GM18499 (cell line): ENCODE results near the gene CHI3L1.

Experiments
- ATAC-seq: cut with Tn5 transposase; IDR thresholded peaks from one replicate; pipeline ENCODE4 v1.9.1; 2021; ENCODE audit warnings: moderate number of reproducible peaks; ENCODE audit not compliant: insufficient read depth, unreplicated experiment

Gene CHI3L1

DNA sequence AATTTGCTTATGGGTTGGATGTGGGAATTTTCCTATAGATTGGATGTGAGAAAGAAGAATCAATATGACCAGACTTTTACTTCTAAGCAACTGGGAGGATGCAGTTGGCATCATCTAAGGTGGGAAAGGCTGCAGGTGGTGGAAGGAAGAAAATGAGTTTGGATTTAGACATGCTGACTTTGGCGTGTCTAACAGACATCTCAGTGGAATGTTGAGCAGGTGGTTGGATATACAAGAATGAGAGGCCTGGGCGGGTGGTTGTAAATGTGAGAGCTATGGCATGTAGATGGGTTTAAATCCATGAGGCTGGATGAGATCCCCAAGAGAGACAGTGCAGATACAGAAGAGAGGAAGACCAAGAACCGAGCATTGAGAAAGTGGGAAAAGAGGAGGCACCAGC, 48.4 kb downstream of the CHI3L1 start:
- ATAC-seq: no peak

DNA sequence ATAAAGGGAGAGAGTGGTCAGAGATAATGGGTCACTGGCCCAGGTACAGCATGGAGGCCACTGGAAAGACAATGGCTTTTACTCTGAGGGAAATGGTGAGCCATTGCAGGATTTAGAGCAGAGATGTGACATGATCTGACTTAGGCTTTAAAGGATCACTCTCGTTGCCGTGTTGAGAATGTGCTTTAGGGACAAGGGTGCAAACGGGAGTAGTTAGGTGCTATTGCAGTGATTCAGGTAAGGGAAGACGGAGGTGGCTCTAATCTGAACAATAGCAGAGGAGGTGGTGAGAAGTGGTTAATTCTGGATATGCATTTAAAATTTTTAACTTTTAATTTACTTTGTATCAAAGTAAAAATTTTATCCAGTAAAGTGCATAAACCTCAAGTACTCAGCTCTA, 49.2 kb downstream of the CHI3L1 start:
- ATAC-seq: no peak

DNA sequence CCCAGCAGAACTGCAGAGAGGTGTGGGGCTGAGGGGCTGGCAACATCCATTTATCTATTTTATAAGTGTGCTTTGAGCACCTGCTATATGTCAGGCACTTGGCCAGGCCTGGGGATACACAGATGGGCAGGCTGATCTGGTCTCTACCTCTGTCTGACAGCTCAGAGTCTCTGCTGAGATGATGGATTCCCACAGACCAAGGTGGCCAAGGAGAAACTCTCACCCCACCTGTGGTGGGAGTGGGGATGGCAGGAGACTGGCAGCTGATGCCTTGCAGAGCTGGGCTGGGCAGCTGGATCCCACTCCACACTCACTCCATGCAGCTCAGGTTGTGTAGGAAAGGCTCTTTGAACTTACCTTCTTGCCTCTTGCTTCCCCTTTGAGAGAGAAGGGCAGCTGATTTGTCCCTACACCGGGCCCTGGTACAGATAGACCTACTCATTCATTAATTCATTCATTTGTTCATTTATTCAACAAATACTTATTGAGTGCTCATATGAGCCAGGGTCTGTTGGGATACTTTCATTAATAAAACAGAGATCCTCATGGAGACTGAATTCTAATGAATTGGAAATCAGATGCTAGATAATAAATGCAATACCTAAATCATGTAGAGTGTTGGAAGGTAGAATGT, 50.0 kb downstream of the CHI3L1 start:
- no peak for ATAC-seq

DNA sequence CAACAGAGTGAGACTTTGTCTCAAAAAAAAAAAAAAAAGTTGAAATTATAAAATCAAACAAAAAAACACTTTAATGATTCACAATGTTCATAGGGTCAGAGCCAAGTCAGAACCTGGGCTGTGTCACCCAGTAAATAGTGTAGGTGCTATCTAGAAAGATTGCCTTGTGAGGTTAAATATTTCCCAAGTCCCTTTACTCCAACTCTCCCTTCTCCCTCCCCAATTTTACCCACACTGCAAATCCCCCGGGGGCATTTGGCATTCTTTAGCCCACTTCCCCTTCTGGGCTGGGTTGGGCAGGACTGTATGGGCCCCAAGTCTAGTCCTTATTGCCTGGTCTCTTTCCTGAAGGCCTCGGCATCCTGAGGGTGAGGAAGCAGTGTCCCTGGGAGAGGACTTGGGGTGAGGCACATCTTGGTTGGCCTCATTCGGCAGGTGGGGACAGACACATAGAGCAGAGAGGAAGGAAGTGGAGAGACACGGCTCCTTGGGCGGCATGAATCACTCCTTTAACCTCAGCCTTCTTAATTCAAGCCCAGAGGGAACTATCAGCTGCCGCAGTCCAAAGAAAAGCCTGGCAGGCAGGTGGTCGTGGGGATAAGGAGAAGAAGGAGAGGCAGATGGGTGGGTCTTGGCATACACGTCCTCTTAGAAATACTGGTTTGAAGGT, 50.7 kb downstream of the CHI3L1 start:
- ATAC-seq: no peak

DNA sequence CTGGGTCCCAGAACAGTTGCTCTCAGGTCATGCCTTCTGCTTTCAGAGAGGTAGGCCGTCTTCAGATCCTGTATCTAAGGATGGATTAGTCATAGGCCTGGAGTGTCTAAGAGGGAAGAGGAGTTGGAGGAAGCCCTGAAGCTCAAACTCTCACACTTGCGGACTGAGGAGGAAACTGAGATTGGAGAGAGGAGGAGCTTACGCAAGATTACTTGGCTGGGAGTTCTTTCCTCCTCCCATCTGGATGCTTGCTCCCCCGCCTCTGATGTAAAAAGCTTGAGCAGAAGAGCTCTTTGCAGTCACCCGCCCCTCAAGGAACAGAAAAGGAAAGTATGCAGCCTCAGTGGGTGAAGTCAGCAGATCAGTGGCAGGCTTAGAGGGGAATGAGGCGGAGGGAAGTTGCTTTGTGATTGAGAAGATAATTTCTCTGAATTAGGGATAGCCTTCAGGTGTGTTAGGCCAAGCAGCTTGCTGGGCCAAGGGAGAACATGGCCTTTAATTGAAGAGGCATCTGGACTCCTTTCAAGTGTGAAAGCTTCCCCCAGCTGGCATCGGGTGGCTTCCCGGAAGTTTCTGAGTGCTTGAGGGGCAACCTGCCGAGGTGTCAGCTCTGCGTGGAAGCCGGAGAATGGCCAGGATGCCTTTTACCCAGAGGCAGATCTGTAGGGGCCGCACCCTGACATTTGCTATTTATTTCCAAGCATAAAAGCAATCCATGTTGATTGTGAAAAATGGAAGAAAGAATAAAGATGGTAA, 52.4 kb downstream of the CHI3L1 start:
- no peak for ATAC-seq

DNA sequence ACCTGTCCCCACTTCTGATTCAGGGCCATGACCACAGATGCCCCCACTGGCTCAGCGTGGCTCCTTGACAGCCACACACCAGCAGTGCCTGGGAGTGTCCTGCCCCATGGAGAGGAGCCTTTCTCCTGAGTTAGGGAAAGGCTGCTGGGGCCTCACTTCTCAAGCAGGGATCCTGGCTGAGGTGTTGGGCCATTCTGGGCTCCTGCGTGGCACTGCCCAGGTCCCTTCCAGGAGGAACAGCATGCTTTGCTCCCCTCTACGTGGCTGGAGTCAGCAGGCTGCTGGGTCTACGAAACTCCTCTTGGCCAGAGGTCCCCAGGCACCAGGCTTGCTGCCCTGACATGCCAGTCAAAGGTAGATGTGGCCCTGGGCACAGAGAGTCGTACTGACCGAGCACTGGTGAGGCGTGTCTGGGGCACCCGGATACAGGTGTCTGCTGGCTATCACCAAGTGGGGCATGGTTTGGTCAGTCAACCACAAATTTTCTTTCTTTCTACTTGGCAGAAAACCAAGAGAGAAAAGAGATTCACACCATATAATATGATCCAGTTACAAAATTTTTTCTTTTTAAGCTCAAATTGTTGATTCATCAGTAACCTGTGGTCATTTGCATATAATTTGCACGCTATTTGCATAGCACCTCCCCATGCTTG, 54.8 kb downstream of the CHI3L1 start:
- no peak for ATAC-seq

DNA sequence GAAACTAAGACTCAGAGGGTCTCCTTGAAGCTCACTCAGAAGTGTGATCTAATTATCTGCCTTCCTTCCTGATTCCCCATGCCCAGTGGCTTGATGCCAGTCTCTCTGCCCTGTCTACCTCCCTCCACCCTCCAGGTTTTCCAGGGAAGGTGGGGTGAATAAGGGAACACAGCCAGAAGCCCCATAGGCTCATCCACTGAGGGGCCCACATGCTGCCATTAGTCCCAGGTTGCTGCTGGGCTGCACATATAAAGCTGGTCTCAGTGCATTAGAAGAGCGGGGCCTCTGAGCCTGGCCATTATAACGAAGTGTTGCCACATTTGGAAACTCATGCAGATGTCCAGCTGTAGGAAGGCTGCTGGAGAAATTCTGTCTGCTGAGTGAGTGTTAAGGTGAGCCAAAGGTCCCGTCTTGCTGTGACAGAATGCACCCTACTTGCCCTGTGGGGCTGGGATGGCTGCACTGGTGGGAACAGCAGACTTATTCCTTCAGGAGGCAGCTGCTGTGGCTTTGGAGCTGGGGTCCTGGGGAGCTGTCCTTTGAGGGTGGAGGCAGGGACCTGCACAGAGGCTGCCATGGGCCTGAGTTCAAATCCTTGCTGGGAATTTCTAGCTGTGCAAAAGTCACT, 56.0 kb downstream of the CHI3L1 start:
- no peak for ATAC-seq

DNA sequence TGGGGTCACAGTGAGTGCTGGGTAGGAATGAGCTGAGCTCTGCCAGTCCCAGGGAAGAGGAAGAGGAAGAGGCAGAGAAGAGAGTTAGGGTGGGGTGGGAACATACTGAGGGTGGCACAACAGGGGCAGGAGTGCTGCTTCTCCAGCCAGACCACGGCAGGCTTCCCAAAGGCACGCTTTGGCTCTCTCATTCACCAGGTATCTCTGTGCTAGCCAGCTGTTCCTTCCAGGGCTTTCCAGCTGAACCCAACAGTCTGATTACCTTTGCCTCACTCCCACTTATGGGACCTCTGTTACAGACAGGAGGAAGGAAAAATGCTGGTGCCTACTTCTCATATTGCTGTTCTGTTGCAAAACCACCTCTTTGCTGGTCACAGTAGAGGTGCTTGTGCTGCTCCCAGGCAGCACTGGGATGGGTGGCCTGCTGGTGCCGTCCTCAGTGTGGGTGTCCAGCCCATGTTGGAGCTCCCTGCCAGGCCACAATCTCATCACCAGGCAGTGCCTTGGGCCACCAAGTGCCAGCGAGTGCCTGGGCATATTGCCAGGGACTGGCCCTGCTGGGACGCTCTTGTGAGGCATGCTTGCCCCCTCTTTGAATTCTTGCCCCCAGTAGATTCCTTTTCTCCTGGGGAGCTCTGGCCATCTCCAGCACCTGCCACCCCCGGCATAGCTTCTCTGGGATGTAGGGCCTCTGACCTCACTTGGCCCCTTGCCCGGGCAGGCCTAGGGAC, 56.8 kb downstream of the CHI3L1 start:
- ATAC-seq: no peak
